ENCODE results near the gene SRGN.

GRCh38 chr10:69051303-69051702 is 36.6 kb upstream of the SRGN start:
- TF ChIP-seq SUZ12 (IDR thresholded peaks at IDR 0.05) (no peak), BHLHE40 (IDR thresholded peaks at IDR 0.05; ENCODE audit: borderline replicate concordance) (no peak), SP1 (IDR thresholded peaks at IDR 0.05) (no peak), ELF4 (IDR thresholded peaks at IDR 0.05) (no peak), TARDBP (IDR thresholded peaks at IDR 0.05) (no peak), FOXA1 (IDR thresholded peaks at IDR 0.05) (no peak), FOXM1 (IDR thresholded peaks at IDR 0.05; ENCODE audit: borderline replicate concordance) (no peak), LEF1 (IDR thresholded peaks at IDR 0.05; ENCODE audit: borderline replicate concordance) (no peak), L3MBTL2 (conservative IDR thresholded peaks at IDR 0.05) (no peak), ARNT (IDR thresholded peaks at IDR 0.05) (no peak), HDGF (IDR thresholded peaks at IDR 0.05; ENCODE audit: borderline replicate concordance) (no peak), FOXK2 (IDR thresholded peaks at IDR 0.05) (no peak)
- TF ChIP-seq, protein P1, sequence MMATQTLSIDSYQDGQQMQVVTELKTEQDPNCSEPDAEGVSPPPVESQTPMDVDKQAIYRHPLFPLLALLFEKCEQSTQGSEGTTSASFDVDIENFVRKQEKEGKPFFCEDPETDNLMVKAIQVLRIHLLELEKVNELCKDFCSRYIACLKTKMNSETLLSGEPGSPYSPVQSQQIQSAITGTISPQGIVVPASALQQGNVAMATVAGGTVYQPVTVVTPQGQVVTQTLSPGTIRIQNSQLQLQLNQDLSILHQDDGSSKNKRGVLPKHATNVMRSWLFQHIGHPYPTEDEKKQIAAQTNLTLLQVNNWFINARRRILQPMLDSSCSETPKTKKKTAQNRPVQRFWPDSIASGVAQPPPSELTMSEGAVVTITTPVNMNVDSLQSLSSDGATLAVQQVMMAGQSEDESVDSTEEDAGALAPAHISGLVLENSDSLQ (IDR thresholded peaks at IDR 0.05): no peak

Measured in HEK293T (cell line).